T-helper 17 cell (primary cell): Measurements from ENCODE around the gene TSPAN9. TPM values are rescaled to one million over a fixed set of nuclear protein-coding genes. Genes with fewer than 3 reads are reported as not detected.

Experiments
- ATAC-seq: fragments of 150-1000 bp; cut with Tn5 transposase; 2 replicates; pipeline ENCODE4 v1.10.0; 2021; ENCODE audit warnings: mild to moderate bottlenecking, moderate library complexity
- DNase-seq, 3 donors: peaks; one replicate each; pipeline versions ENCODE4 v3.0.0 to v3.0.0-alpha.2; 2020 to 2021
- H3K9me3 ChIP-seq: one replicate; pipeline ENCODE4 v1.7.0; 2013; ENCODE audit warnings: low read length, mild to moderate bottlenecking; ENCODE audit not compliant: control insufficient read depth, poor library complexity, severe bottlenecking
- H3K27ac Mint-ChIP-seq: one replicate; pipeline ENCODE4 v1.8.0; 2022; ENCODE audit warnings: mild to moderate bottlenecking, moderate library complexity, mixed read lengths
- H3K27me3 Mint-ChIP-seq: one replicate; pipeline ENCODE4 v1.8.0; 2022; ENCODE audit warnings: mixed read lengths
- H3K36me3 Mint-ChIP-seq: one replicate; pipeline ENCODE4 v1.8.0; 2022; ENCODE audit warnings: low read depth, mixed read lengths
- H3K4me1 Mint-ChIP-seq: one replicate; pipeline ENCODE4 v1.8.0; 2022; ENCODE audit warnings: mild to moderate bottlenecking, mixed read lengths
- H3K4me3 Mint-ChIP-seq: one replicate; pipeline ENCODE4 v1.8.0; 2022; ENCODE audit warnings: mild to moderate bottlenecking, moderate library complexity, mixed read lengths
- total RNA-seq, 4 donors: library from RNA in 2 of 4; stranded (reverse) in 2 of 4; gene quantifications; one replicate each; pipeline ENCODE4 v1.2.3 and lab custom pipeline; 2022 to 2026

TSPAN9 gene
- total RNA-seq, 2 donors from 2014 or later = 1.4 to 24.2 TPM

DNA sequence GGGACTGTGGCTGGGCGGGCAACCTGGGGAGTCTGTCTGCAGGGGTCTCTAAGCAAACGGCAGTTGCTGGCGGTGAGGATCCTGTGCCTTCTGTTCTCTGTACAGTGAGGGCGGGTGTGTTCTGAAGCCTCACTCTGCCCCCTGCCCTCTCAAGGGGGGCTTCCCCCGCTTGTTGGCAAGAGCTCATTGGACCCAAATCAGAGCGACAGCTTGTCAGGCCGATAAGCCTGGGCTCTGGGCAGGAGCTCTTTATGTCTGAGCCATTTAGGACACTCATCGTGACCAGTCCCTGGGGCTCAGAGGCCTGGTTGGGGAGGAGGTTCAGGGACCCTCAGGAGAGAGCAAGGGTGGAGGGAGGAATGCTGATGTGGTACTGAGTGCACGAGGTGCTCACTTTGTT, 136.0 kb downstream of the TSPAN9 start:
- Mint-ChIP-seq H3K4me3 (no peak overlapping the region), H3K4me1 (peaks cover 2% of the 10 kb centered on the region)

DNA sequence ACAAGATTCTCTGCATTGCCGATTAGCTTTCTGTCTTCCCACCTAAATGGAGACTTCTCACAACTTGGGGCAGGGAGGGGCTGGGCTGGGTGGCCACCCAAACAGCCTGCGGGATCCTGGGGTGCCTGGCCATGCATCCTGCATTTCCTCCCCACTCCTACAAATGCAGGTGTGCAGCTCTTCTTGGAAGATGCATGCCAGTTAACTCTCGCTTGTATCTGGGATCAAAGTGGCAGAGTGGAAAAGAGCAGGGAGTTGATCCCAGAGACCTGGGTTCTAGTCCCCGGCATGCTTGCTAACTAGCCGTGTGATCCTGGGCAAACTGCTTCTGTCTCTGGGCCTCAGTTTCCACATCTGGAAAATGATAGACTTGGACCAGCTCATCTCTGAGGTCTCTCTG, 136.6 kb downstream of the TSPAN9 start:
- no peak for ATAC-seq
- no peaks in the 10 kb centered on the region for H3K9me3 ChIP-seq
- H3K27ac Mint-ChIP-seq = no peak overlapping the region
- H3K36me3 Mint-ChIP-seq = no peaks in the 10 kb centered on the region
- peaks cover 4% of the 10 kb centered on the region for H3K4me1 Mint-ChIP-seq
- H3K4me3 Mint-ChIP-seq = no peak overlapping the region
- no peak for DNase-seq
- peaks cover 29% of the 10 kb centered on the region for H3K27me3 Mint-ChIP-seq

More for the DNA sequence above, 136.0 kb downstream of the TSPAN9 start:
- Mint-ChIP-seq H3K27me3 (peaks cover 29% of the 10 kb centered on the region), H3K27ac (no peak overlapping the region), H3K36me3 (no peaks in the 10 kb centered on the region)
- no peaks in the 10 kb centered on the region for H3K9me3 ChIP-seq
- ATAC-seq (no peak), DNase-seq (no peak)

DNA sequence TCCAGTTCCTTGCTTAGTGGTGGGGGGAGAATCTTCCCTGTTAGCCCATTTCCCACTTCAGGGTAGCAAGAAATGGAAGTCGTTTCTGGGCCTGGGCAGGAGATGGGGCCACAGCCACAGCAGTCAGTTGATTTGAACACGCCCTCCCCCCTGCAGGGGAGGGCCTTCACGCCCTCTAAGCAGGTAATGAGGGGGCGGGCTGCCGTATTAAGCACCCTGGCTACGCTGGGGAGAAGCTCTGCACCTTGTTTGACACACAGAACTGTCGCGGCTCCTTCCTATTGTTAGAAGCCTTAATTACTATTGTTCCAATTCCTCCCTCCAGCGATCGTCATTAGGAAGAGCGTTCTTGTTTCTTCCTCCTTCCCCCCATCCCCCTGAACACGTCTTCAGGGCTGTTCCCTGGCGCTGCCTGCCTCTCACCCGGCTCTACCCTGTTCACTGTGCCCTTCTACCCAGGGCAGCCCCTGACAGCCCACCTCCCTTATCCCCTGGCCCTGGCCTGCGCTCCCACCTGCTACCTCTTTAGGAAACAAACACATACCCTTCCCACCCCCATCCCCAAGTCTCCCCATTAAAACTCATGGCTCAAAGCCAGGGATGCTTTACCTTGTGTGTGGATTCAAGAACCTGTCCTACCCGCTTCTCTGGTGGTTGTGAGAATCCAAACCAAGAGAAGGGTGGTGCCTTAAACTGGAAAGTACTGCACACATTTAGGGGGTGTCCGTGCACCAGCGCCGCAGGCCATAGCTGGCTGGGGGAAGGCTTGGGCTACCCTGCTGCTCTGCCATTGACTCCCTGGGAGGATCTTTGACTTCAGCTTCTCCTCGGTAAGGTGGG, 137.6 kb downstream of the TSPAN9 start:
- ATAC-seq (no peak), DNase-seq (no peak)
- peaks cover 4% of the 10 kb centered on the region for H3K4me1 Mint-ChIP-seq
- no peak overlapping the region for H3K27ac Mint-ChIP-seq
- no peaks in the 10 kb centered on the region for H3K36me3 Mint-ChIP-seq
- peaks cover 29% of the 10 kb centered on the region for H3K27me3 Mint-ChIP-seq
- no peak overlapping the region for H3K4me3 Mint-ChIP-seq
- no peaks in the 10 kb centered on the region for H3K9me3 ChIP-seq

DNA sequence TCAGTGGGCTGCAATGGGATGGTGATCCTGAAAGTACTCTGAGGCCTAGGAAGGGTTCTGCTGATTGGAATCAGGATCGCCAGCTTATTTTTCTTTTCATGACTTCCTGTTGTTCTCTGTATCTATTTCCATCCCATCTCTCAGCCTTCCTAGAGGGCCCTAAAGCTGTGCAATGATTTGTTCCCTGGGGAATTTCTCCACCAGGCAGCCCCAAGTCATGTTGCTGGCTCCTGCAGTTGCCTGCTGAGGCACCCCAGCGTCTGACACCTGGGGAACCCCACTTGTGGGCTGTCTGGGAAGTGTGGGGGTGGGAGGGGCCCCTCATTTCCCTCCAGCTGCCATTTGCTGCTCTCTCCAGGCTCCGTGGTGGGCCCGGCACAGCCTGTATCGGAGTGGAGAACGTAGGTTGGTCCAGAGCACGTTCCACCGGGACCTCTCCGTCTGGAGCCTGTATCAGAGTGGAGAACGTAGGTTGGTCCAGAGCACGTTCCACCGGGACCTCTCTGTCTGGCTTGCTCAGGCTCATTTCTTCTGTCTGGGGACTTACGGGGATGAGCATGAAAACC, 138.3 kb downstream of the TSPAN9 start:
- H3K27ac Mint-ChIP-seq = no peak overlapping the region
- DNase-seq = no peak
- H3K4me1 Mint-ChIP-seq = peaks cover 7% of the 10 kb centered on the region
- H3K4me3 Mint-ChIP-seq = no peak overlapping the region
- no peaks in the 10 kb centered on the region for H3K36me3 Mint-ChIP-seq
- peaks cover 29% of the 10 kb centered on the region for H3K27me3 Mint-ChIP-seq
- H3K9me3 ChIP-seq = no peaks in the 10 kb centered on the region
- ATAC-seq = no peak

DNA sequence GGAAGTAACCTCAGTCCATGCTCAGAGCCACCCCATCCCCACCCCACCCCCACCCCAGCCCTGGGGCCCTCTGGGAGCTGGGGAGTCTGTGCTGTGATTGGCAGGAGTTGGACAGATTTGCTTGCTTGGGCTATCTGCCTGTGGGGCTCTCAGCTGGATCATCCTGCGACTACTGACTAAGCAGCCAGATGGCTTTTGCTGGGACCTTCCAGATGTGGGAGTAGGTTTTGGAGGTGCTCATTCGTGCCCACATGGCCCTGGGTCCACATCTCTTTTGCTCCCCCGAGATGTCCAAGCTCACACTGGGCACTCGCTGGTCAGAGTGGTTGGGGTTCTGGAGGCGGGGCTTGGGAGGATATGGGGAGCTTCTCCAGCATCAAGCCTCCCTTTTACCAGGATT, 138.9 kb downstream of the TSPAN9 start:
- peaks cover 34% of the 10 kb centered on the region for H3K27me3 Mint-ChIP-seq
- H3K4me3 Mint-ChIP-seq = no peak overlapping the region
- ATAC-seq (no peak), DNase-seq (no peak)
- H3K9me3 ChIP-seq = no peaks in the 10 kb centered on the region
- H3K4me1 Mint-ChIP-seq = peaks cover 7% of the 10 kb centered on the region
- no peaks in the 10 kb centered on the region for H3K36me3 Mint-ChIP-seq
- no peak overlapping the region for H3K27ac Mint-ChIP-seq

DNA sequence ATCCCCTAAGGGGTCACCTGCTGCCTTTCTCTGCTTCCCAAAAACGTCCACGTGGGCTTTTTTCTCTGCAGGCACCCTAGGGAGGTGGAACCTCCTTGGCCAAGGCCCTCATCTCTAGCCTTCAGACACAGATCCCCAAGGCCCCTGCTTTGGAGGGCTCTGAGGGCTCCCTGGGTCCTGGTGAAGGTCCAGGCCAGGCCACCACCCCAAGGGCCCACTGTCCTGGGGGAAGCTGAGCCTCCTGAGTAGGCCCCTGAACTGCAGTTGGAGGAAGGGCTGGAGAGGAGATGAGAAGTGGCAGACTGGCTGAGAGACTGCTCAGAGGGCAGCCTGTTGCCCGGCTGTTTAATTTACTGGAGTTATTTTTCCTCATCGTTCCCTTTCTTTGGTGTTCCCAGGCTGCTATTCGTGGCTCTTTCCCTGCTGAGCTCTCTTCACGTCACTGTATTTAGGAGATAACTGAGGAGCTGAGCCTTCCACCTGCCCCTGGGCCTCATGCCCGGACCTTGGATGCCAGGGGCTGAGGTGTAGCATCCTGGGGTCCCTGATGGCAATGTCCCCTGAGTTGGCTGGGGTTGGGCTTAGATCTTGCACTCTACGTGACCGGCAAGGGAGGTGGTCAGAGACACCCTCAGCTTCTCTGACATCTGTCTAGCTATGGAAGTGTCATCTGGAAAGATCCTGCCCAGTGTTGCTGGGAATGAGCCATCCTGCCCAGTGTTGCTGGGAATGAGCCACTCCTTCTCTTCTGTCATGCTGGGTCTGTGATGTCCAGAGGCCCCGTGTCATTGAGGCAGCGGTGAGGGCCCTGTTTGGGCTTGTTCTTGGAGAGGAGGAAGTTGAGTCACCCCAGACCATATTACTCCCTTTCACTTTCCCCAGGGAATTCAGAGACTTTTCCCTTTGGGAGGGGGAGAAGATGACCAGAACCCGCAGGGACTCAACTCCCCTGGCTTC, 139.8 kb downstream of the TSPAN9 start:
- no peaks in the 10 kb centered on the region for H3K9me3 ChIP-seq
- no peak for ATAC-seq
- H3K27me3 Mint-ChIP-seq = peaks cover 35% of the 10 kb centered on the region
- no peak overlapping the region for H3K4me3 Mint-ChIP-seq
- no peaks in the 10 kb centered on the region for H3K36me3 Mint-ChIP-seq
- H3K27ac Mint-ChIP-seq = no peak overlapping the region
- H3K4me1 Mint-ChIP-seq = peaks cover 7% of the 10 kb centered on the region
- DNase-seq = no peak

DNA sequence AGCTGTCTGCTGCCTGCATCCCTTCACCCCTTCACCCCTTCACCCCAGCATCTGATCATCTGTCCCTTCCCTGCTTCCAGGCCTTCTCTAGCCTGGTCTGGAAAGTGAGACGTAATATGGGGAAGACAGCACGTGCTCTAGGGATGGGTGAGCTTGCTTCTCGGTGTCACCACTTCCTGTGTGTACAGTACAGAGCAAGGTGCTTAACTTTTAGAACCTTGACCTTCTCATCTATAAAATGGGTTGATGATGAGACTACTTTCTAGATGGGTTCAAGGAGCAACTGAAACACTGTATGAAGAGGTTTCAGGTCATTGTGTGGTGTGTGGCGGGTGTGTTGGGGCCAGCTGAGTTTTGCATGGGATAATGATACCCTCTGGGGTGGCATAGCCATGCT, 140.5 kb downstream of the TSPAN9 start:
- Mint-ChIP-seq H3K36me3 (no peaks in the 10 kb centered on the region), H3K27me3 (peaks cover 35% of the 10 kb centered on the region), H3K4me3 (no peak overlapping the region), H3K27ac (no peak overlapping the region), H3K4me1 (peaks cover 7% of the 10 kb centered on the region)
- no peak for ATAC-seq
- no peaks in the 10 kb centered on the region for H3K9me3 ChIP-seq
- DNase-seq = no peak

DNA sequence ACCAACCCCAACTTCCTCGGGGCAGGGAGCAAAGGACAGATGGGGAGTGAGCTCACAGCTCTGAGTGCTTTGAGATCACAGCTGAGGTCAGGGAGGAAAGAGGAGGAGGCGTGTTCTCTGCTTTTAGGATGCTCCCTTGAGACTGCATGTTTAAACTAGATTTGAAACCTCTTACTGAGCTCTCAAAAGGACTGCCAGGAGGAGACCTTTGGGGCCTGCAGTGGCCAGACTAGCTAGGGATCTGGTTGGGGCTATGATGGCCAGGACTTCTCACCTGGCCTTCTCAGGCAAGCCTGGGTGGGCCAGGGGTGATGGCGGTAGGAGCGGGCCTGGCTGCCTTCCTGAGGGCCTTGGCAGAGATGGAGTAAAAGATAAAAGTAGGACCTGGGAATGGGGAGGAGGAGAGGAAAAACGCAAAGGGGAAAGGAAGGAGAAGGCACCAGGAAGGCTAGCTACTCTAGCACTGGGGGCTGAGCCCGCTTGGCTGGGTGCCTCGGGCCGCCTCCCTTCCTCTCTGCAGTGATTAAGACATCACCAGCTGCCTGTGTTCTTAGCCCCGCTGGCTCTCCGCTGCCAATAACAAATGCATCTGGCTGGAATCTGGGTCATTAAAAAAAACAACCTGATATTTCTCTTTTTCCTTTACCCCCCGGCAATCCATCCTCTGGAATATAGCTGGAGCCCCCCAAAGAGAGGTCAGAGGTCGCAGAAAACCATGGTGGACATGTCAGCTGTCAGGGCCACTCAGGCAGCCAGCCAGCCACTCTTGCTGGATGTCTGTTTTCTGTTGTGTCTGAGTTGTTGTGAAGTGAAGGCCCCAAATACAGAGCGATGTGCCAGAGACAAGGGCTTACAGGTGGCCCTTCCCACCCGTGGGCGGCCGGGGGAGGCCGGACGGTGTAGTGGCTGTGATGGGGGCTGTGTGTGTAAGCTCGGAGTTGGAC, 141.3 kb downstream of the TSPAN9 start:
- Mint-ChIP-seq H3K36me3 (no peaks in the 10 kb centered on the region), H3K4me3 (no peak overlapping the region), H3K4me1 (peaks cover 7% of the 10 kb centered on the region), H3K27ac (no peak overlapping the region), H3K27me3 (peaks cover 30% of the 10 kb centered on the region)
- DNase-seq (no peak), ATAC-seq (no peak)
- no peaks in the 10 kb centered on the region for H3K9me3 ChIP-seq

DNA sequence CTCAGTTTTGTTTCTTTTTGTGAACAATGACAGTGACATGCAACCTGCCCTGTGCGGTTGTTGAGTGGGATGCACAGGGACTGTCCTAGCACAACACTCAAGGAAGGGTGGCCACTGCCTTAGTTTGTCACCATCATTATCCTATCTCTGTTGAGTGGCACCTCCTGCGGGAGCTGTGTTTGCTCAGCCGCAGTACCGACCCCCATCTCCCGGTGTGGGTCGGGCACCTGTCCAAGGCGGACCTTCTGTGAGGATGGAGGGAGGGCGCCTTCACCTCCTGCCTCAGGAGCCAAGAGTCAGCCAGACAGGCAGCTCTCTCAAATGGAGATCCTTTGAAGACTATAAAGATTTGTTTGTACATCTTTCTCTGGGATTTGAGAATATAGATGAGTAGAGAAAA, 142.1 kb downstream of the TSPAN9 start:
- ATAC-seq = no peak
- Mint-ChIP-seq H3K4me3 (no peak overlapping the region), H3K36me3 (no peaks in the 10 kb centered on the region), H3K27me3 (peaks cover 28% of the 10 kb centered on the region), H3K27ac (no peak overlapping the region), H3K4me1 (peaks cover 4% of the 10 kb centered on the region)
- no peaks in the 10 kb centered on the region for H3K9me3 ChIP-seq
- DNase-seq = no peak

DNA sequence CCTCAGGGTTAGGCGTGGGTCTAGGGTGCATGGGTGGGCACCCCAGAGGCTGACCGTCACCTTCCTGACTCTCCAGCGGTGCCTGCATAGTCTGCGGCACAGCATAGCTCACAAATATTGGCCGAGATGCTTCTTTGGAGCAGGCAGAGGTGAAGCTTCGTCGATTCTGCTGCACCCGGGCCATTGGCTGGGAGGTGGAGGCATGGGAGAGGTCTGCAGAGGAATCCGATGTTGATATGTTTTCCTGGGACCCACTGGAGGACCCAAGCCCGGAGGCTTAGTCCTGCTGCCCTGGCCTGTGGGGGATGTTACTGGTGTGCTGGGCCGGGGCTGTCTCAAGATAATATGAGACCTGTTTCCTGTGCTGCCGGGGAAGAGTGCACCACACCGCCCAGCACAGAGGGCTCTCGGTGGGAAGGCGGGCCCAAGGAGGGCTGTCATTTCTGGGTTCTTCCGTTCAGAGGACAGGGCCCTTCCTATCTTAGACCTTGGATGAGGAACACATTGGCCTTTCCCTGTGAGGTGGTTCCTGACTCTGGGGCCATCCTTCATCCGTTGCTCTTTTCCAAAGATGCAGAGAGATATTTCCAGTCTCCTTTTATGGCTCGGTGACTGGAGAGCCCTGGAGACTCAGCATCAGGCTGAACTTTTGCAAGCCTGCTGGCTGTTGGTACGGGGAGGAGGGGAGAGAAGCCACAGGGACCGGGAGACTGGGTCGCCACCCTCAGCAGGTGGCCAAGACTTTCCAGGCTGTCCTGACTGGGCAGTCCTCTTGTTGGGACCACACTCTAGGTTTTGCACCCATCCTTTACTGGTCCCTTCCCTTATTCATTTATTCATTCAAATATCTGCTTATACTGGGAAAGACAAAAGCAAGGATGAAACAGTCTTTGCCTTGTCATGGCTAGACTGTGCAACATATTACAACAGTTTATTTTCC, 143.5 kb downstream of the TSPAN9 start:
- H3K27me3 Mint-ChIP-seq = peaks cover 32% of the 10 kb centered on the region
- no peak for ATAC-seq
- no peak overlapping the region for H3K27ac Mint-ChIP-seq

DNA sequence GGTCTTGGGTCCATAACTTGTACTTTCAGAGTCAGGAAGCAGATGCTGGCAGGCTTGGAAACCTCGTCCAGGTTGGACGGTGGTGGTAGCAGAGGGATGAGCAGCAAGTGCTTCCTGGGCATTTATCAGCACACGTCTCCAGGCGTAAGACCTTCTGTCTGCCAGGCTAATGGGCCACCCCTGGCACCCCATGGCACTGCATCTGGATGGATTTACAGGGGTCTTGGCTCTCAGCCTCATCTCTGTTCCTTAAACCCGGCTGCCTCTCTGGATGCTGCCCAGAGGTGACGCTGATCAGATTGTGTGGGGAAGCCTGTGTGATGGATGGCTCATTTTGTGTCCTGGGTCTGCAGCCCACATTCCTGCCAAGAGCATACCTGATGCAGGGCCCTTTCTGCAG, 145.1 kb downstream of the TSPAN9 start:
- Mint-ChIP-seq H3K4me3 (no peak overlapping the region), H3K27ac (no peak overlapping the region), H3K4me1 (peaks cover 11% of the 10 kb centered on the region), H3K36me3 (no peaks in the 10 kb centered on the region), H3K27me3 (peaks cover 27% of the 10 kb centered on the region)
- H3K9me3 ChIP-seq = no peaks in the 10 kb centered on the region
- ATAC-seq (no peak), DNase-seq (no peak)

More for the DNA sequence above, 143.5 kb downstream of the TSPAN9 start:
- peaks cover 6% of the 10 kb centered on the region for H3K4me1 Mint-ChIP-seq
- no peaks in the 10 kb centered on the region for H3K9me3 ChIP-seq
- DNase-seq = no peak
- H3K4me3 Mint-ChIP-seq = no peak overlapping the region
- no peaks in the 10 kb centered on the region for H3K36me3 Mint-ChIP-seq

DNA sequence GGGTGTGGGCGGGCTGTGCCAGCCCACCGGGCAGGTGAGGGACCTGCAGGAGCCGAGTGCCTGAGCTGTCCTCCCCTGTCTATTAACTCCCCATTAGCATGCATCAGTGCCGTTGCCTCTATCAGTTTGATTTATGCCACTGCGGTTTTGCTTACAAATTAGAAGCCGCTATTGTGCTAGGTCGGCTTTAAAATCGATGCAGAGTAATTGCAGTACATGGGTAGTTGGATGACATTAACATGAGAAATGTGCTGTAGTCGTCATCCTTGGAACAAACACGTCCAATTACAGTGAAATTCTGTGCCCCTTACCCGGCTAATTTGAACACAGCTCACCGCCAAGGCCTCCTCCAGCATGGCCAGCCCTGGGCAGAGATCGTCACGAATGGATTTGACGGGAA, 145.8 kb downstream of the TSPAN9 start:
- H3K36me3 Mint-ChIP-seq = no peaks in the 10 kb centered on the region
- ATAC-seq = no peak

More for the DNA sequence above, 145.8 kb downstream of the TSPAN9 start:
- no peaks in the 10 kb centered on the region for H3K9me3 ChIP-seq
- Mint-ChIP-seq H3K27ac (no peak overlapping the region), H3K27me3 (peaks cover 29% of the 10 kb centered on the region), H3K4me1 (peaks cover 11% of the 10 kb centered on the region), H3K4me3 (no peak overlapping the region)
- no peak for DNase-seq
